Mesangial cell (primary cell): ENCODE results near the gene NR2E1. TPM values are rescaled to one million over a fixed set of nuclear protein-coding genes. Genes with fewer than 3 reads are reported as not detected.

Experiments used
- total RNA-seq: library from RNA; depleted of rRNA; stranded (reverse); fragments of >200 nt; gene quantifications from 2 replicates; pipeline ENCODE4 v1.2.3, GENCODE V29; 2015

The NR2E1 gene
- total RNA-seq = not detected in 2 replicates

GRCh38 chr6:108165714-108166663 is at the start of gene NR2E1:
Gene NR2E1 (plus strand): TSS chr6:108166022. CDS start chr6:108166766, 744 bp downstream.

Other genes starting within 250 kb of the NR2E1 start
- 6.2 and 10.9 TPM in 2 replicates for gene SEC63, start 207.8 kb upstream of the NR2E1 start, total RNA-seq
- gene OSTM1, start 91.3 kb upstream of the NR2E1 start, total RNA-seq = 16.3 and 21.6 TPM in 2 replicates
- 85.9 and 91.9 TPM in 2 replicates for gene SNX3, start 95.0 kb downstream of the NR2E1 start, total RNA-seq
- gene AFG1L, start 129.0 kb downstream of the NR2E1 start, total RNA-seq = 2.1 and 4.6 TPM in 2 replicates